KOPT-K1 (cell line): Measurements from ENCODE around the gene GNB1L.

Experiments
- H3K27ac ChIP-seq: fragments of 200-600 bp; sonication (generic); 2 replicates; pipeline ENCODE4 v1.5.1; 2016; ENCODE audit warnings: antibody characterized with exemption, mild to moderate bottlenecking, low read depth, low read length; ENCODE audit not compliant: poor library complexity, severe bottlenecking
- H3K36me3 ChIP-seq: fragments of 200-600 bp; sonication (generic); 2 replicates; pipeline ENCODE4 v1.5.1; 2017; ENCODE audit warnings: antibody characterized with exemption, mild to moderate bottlenecking, low read length, moderate library complexity; ENCODE audit not compliant: insufficient read depth
- H3K9me3 ChIP-seq: fragments of 200-600 bp; sonication (generic); 2 replicates; pipeline ENCODE4 v1.5.1; 2017; ENCODE audit warnings: antibody characterized with exemption, low read length, mild to moderate bottlenecking; ENCODE audit not compliant: insufficient read depth, poor library complexity, severe bottlenecking

GNB1L gene

GRCh38 chr22:19863571-19863970, 8.9 kb upstream of the GNB1L start:
- H3K27ac ChIP-seq: no peak overlapping the region
- no peaks in the 10 kb centered on the region for H3K9me3 ChIP-seq
- no peaks in the 10 kb centered on the region for H3K36me3 ChIP-seq

GRCh38 chr22:19862619-19863246, 8.1 kb upstream of the GNB1L start:
- H3K9me3 ChIP-seq: no peaks in the 10 kb centered on the region
- no peak overlapping the region for H3K27ac ChIP-seq
- no peaks in the 10 kb centered on the region for H3K36me3 ChIP-seq

- Histone ChIP-seq H3K9me3 (no peaks in the 10 kb centered on the region), H3K27ac (no peak overlapping the region), H3K36me3 (no peaks in the 10 kb centered on the region)
Observed at GRCh38 chr22:19859861-19860510, 5.3 kb upstream of the GNB1L start.

DNA sequence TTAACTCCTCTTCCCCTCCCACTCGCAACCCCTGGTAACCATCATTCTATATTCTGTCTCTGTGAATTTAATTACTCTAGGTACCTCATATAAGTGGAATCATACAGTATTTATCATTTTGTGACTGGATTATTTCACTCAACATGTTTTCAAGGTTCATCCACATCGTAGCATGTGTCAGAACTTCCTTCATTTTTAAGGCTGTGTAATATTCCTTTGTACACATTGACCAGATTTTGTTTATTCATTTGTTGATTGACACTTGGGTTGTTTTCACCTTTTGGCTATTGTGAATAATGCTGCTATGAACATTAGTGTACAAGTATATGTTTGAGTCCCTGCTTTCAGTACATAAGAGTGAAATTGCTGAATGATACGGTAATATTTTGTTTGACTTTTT, 2.7 kb upstream of the GNB1L start:
- H3K27ac ChIP-seq: no peak overlapping the region
- peaks cover 8% of the 10 kb centered on the region for H3K36me3 ChIP-seq
- H3K9me3 ChIP-seq: no peaks in the 10 kb centered on the region

- Histone ChIP-seq H3K36me3 (peaks cover 25% of the 10 kb centered on the region), H3K27ac (peak overlapping the region; percentile 98)
Observed at GRCh38 chr22:19855504-19856409, 1.1 kb upstream of the GNB1L start.

DNA sequence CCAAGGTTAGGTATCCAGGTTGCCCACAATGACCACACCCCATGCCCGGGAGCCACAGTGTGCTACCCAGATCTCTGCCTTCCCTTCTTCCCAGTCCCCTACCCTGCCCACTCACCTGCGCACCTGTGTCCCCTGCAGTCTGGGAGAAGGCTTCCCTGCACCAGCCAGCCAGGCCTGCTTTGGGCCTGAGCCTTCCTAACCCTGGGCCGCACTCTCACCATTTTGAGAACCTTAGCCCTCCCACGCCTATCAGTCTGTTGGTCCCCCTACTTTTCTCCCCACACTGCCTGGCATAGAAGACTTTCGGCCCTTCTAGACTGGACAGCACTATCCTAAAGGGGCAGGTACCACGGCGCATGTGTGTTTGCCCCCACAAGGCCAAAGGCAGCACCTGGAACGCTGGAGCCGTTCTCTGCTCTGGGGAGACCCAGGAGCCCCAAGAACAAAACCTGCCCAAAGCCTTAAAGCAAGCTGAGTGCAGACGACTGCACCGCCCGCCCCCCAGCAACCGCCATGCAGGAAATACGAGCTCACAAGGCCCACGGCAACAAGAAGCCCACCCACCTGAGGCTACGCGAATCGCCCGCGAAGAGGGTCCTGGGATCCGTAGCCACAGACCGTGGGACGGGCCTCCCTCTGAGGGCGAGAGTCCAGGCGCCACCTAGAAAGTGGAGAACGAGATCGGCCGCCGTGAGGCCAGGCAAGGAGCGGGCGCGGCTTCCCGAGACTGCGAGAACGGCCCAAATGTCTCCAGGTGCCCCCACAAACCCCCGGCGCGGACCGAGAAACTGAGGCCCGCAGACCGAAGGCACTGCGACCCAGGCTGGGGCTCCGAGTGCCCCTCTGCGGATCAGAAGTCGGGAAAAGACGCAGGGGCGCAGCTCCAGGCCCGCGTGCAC, 546 bp downstream of the GNB1L start:
- no peaks in the 10 kb centered on the region for H3K9me3 ChIP-seq
- peak overlapping the region; percentile 98 for H3K27ac ChIP-seq
- H3K36me3 ChIP-seq: peaks cover 41% of the 10 kb centered on the region

More at GRCh38 chr22:19855504-19856409, 1.1 kb upstream of the GNB1L start:
- H3K9me3 ChIP-seq: no peaks in the 10 kb centered on the region

GRCh38 chr22:19853058-19853878, 1.4 kb downstream of the GNB1L start:
- peak overlapping the region; percentile 98 for H3K27ac ChIP-seq

DNA sequence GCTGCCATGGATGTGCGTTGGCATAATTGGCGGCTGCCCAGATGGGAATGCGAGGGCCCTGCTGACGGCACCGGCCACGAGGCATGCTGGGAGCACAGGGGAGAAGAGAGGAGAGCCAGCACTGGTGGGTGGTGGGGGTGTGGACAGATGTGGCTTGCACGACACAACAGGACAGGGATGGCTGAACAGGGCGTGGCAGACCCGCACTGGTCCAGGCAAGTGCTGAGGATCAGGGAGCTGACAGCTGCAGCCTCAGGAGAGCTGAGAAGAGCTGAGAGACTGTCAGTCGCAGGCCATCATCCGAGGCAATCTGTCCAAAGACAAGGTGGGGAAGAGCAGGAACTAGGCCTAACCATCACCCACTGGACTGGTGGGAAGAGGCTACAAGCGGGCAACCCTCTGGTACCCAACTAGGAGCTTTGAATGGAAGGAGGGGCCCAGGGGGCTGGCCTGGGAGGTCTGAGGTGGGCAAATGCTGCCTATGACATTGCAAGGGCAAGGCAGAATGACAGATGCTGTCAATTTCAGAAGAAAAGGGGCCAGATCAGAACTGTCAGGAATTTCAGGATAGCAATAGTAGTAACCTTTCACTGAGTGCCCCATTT, 2.4 kb downstream of the GNB1L start:
- peaks cover 59% of the 10 kb centered on the region for H3K36me3 ChIP-seq
- peak overlapping the region; percentile 98 for H3K27ac ChIP-seq
- no peaks in the 10 kb centered on the region for H3K9me3 ChIP-seq

More at GRCh38 chr22:19853058-19853878, 1.4 kb downstream of the GNB1L start:
- Histone ChIP-seq H3K9me3 (no peaks in the 10 kb centered on the region), H3K36me3 (peaks cover 50% of the 10 kb centered on the region)

- Histone ChIP-seq H3K27ac (no peak overlapping the region), H3K36me3 (peaks cover 67% of the 10 kb centered on the region), H3K9me3 (no peaks in the 10 kb centered on the region)
Observed at GRCh38 chr22:19851291-19852176, 3.1 kb downstream of the GNB1L start.

DNA sequence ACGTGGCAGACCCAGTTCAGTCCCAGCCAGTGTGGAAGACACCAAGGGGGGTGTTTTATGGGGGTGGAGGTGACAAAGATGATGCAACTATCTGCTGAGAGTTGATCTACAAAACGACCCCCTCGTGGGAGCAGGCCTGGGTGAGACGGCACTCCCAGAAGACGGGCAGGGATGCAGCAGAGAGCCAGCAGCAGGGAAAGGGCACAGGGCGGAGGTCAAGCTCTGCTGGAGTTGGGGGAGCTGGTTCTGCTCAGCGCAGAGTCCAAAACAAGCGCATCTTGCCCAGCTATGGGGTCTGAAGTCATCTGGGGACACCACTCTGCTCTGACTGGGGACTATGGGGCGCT, 3.9 kb downstream of the GNB1L start:
- Histone ChIP-seq H3K27ac (no peak overlapping the region), H3K36me3 (peaks cover 75% of the 10 kb centered on the region), H3K9me3 (no peaks in the 10 kb centered on the region)

DNA sequence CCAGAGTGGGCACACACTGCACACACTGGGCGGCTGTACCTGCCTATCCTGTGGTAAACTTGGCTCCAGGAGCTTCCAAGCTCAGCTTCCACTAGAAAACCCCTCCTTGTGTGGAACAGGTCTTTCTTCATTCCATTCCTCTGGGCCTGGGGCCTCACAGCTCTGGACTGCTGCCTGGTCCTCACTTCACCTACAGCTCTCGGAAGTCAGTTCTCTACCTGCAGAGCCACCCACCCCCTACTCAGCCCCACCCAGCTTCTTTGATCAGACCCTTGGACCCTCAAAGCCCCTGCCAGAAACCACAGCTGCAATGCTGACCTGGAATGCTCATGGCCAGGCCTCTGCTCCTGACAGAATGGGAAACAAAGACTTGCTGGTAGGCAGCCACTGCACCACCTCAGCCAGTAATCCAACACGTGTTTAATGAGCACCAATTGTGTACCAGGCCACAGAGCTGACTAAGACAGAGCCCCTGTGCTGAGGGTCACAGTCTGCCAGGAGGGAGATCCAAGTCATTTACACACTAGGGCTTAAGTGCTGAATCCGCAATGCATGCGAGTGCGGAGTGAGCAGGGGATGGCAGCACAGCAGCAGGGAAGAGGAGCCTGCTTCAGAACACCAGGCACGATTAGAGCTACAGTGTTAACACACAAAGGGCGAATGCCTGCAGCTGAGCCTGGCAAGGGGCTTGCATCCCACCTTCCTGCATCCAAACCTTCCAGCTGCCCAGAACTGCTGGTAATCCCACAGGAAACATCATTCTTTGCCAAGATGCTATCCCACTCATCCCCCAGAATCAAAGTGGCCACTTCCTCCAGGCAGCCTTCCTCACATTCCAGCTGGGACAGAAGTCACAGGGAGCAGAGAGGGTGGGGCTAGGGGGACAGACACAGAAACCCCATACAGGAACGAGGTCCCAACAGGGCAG, 4.6 kb downstream of the GNB1L start:
- H3K36me3 ChIP-seq: peaks cover 81% of the 10 kb centered on the region
- no peaks in the 10 kb centered on the region for H3K9me3 ChIP-seq
- no peak overlapping the region for H3K27ac ChIP-seq
